ENCODE data around the gene CXCR2.

CXCR2 gene

GRCh38 chr2:218125626-218126080 lies at the start of gene CXCR2:
CXCR2 (plus strand) TSS chr2:218126028; CDS start chr2:218134802, 8,774 bp downstream.
- no peak within 1 kb of the TSS for H3K4me3 ChIP-seq (ENCODE audit: low read depth, low read length)
- TF ChIP-seq CTCF (IDR thresholded peaks at IDR 0.05; ENCODE audit: low read depth, low read length), result no peak
- H3K27me3 ChIP-seq (ENCODE audit: insufficient read depth, low read depth, severe bottlenecking), result no peaks in the 10 kb centered on the region
- no peak within 1 kb of the TSS for H3K27ac ChIP-seq
- no peaks in the 10 kb centered on the region for H3K36me3 ChIP-seq
- no peaks in the 10 kb centered on the region for H3K9me3 ChIP-seq (ENCODE audit: severe bottlenecking)
- DNase-seq, result no peak

- DNase-seq, result no peak
- Histone ChIP-seq H3K4me3 (ENCODE audit: low read depth, low read length) (no peak overlapping the region), H3K9me3 (ENCODE audit: severe bottlenecking) (no peaks in the 10 kb centered on the region), H3K27me3 (ENCODE audit: insufficient read depth, low read depth, severe bottlenecking) (peaks cover 10% of the 10 kb centered on the region), H3K36me3 (no peaks in the 10 kb centered on the region), H3K27ac (no peak overlapping the region)
- no peak for TF ChIP-seq CTCF (IDR thresholded peaks at IDR 0.05; ENCODE audit: low read depth, low read length)
Observed at GRCh38 chr2:218077464-218078216, 48.2 kb upstream of the CXCR2 start.

- TF ChIP-seq CTCF (IDR thresholded peaks at IDR 0.05; ENCODE audit: low read depth, low read length), result no peak
- no peaks in the 10 kb centered on the region for H3K9me3 ChIP-seq (ENCODE audit: severe bottlenecking)
- H3K36me3 ChIP-seq, result no peaks in the 10 kb centered on the region
- H3K4me3 ChIP-seq (ENCODE audit: low read depth, low read length), result no peak overlapping the region
- H3K27ac ChIP-seq, result no peak overlapping the region
- peaks cover 3% of the 10 kb centered on the region for H3K27me3 ChIP-seq (ENCODE audit: insufficient read depth, low read depth, severe bottlenecking)
- DNase-seq, result no peak
Observed at GRCh38 chr2:218079943-218080913, 45.6 kb upstream of the CXCR2 start.

GRCh38 chr2:218081063-218081462 lies 44.8 kb upstream of the CXCR2 start:
- no peaks in the 10 kb centered on the region for H3K9me3 ChIP-seq (ENCODE audit: severe bottlenecking)
- H3K27me3 ChIP-seq (ENCODE audit: insufficient read depth, low read depth, severe bottlenecking), result peaks cover 5% of the 10 kb centered on the region
- no peak overlapping the region for H3K4me3 ChIP-seq (ENCODE audit: low read depth, low read length)
- DNase-seq, result no peak
- no peak for TF ChIP-seq CTCF (IDR thresholded peaks at IDR 0.05; ENCODE audit: low read depth, low read length)
- H3K27ac ChIP-seq, result no peak overlapping the region
- H3K36me3 ChIP-seq, result no peaks in the 10 kb centered on the region

GRCh38 chr2:218081695-218082094 lies 44.1 kb upstream of the CXCR2 start:
- TF ChIP-seq CTCF (IDR thresholded peaks at IDR 0.05; ENCODE audit: low read depth, low read length), result no peak
- no peak overlapping the region for H3K27ac ChIP-seq
- H3K36me3 ChIP-seq, result no peaks in the 10 kb centered on the region
- peaks cover 5% of the 10 kb centered on the region for H3K27me3 ChIP-seq (ENCODE audit: insufficient read depth, low read depth, severe bottlenecking)
- no peak for DNase-seq
- peaks cover 5% of the 10 kb centered on the region for H3K9me3 ChIP-seq (ENCODE audit: severe bottlenecking)
- no peak overlapping the region for H3K4me3 ChIP-seq (ENCODE audit: low read depth, low read length)
